Left ventricle myocardium superior (tissue), 1 donor: Measurements from ENCODE around the gene FHAD1. TPM values are rescaled to one million over a fixed set of nuclear protein-coding genes. Genes with fewer than 3 reads are reported as not detected.
"Not testable (repeated sequence)": the region's sequence is repeated elsewhere in the genome, so short reads cannot be mapped to it uniquely, and the experiment has no call there.

Experiments used
- ATAC-seq: fragments of 200-7000 bp; cut with Tn5 transposase; one replicate; pipeline ENCODE4 v1.9.1; 2020; ENCODE audit warnings: mild to moderate bottlenecking, moderate library complexity
- DNase-seq: peaks from one replicate; pipeline ENCODE4 v3.0.0-alpha.2; 2020
- intact Hi-C: fragments of 100-400 bp; cut with micrococcal nuclease; formaldehyde crosslinking; loops from one replicate; pipeline ENCODE4 v1.11.0; 2022
- total RNA-seq: library from RNA; stranded (reverse); fragmentation: NEBNext Ultra II Directional; extraction: Animal tissue kit (Norgen Biotek cat#: 25700); gene quantifications from one replicate; pipeline ENCODE4 v1.2.1, GENCODE V29; 2021
- donor health status: DM: no; HTN: yes; CAD: no; lungs with severe emphysema.

The FHAD1 gene
- total RNA-seq, 1 donor from 2014 or later: not detected

DNA sequence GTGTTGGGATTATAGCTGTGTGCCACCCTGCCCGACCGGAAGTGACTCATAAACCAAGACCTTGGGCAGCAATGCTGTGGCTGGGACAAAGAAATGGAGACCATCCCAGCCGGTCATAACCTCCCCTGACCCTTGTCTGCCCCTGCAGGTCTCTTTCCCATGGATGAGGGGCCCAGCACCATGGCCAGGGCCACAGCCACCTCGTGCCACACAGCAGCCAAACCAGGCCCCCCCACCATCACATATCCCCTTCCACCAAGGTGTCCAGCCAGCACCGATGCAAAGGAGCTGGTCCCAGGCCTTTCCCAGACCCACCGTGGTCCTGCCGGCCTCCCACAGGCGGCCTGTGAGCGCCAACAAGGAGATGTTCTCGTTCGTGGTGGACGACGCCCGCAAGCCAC is 42.2 kb downstream of the FHAD1 start:
- ATAC-seq: no peak
- no peak for DNase-seq
- intact Hi-C loops: no loop called here

DNA sequence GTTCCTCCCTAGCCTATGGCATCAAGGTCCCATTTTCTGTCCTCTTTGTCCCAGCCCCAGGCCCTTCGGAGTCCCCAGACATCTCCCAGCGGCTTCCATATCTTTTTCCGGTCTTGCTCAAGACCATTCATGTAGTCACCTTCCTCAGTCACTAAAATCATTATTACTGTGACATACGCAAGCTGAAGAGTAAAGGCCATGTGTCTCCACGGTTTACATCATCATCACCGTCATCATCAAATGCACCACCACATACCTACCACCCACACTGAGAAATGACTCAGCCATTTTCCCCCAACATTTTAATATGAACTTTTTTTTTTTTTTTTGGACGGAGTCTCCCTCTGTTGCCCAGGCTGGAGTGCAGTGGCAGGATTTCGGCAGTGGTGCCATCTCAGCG is 43.4 kb downstream of the FHAD1 start:
- no peak for DNase-seq
- no peak for ATAC-seq
- intact Hi-C loops: no loop called here

DNA sequence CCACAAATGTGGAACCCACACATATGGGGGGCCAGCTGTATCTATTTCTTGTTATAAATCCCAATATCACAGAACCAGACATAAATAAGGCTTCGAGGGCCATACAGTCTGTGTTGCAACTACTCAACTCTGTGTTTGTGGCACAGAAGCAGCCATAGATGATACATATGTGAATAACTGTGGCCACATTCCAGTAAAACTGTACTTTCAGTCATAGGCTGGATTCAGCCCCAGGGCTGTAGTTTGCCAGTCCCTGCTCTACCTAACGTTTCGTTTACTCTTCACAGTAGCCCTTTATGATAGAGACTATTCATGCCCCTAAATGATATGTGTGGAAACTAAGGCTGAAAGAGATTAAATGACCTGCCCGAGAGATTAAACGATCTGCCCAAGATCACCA is 48.7 kb downstream of the FHAD1 start:
- no peak for DNase-seq
- no peak for ATAC-seq
- intact Hi-C loops: no loop called here

DNA sequence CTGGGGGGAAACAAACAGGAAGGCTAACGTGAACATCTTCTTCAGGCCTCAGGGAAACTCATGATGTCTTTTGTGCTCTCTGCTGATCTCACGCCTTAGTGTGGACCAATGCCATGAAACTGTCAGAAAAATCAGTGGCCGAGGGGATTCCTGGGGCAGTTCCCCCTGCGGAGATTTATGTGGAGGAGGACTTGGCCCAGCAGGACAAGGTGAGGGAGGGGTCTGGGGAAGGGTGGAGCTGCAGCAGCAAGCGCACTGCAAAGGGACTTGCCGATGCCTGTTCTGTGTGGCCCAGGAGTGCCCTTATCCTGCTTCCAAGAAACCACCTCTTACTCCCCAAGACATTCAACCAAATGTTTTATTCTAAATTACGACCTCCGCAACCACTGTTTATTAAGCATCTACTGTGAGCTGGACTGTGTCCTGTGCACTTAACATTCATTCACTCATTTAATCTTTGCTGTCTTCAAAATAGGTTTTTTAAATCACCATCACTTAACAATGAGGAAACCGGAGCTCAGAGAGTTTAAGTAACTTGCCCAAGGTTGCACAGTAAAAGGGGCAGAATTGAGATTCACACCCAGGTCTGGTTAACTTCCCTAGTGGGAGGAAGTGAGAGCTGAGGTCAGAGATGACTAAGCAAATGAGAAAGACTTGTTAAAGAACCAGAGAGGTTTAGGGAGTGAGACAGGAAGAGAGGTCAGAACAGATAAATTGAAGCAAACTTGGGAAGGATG is 49.7 kb downstream of the FHAD1 start:
- intact Hi-C loops: no loop called here
- ATAC-seq (no peak), DNase-seq (no peak)

DNA sequence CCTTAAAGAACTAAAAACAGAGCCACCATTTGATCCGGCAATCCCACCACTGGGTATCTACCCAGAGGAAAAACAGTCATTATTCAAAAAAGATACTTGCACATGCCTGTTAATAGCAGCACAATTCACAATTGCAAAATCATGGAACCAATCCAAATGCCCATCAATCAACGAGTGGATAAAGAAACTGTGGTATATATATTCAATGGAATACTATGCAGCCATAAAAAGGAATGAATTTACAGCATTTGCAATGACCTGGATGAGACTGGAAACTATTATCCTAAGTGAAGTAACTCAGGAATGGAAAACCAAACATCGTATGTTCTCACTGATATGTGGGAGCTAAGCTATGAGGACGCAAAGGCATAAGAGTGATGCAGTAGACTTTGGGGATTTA is 51.0 kb downstream of the FHAD1 start:
- ATAC-seq, DNase-seq, intact Hi-C loops: not testable (repeated sequence)

DNA sequence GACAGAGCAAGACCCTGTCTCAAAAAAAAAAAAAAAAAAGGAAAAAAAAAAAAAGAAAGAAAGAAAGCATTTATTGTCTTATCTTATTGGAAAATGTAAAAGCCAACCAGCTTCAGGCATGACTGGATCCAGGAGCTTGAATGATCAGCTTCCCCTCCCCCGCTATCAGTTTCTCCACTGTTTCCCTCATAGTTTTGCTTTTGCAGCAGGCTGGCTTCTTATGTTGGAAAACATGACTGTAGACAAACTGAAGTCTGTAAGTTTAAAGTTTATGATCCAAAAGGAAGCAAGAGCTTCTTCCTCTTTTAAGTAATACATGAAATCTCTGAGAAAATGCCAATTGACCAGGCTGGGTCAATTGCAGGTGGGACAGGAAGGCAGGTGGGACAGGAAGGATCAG is 52.2 kb downstream of the FHAD1 start:
- no peak for ATAC-seq
- intact Hi-C loops: no loop called here
- no peak for DNase-seq

DNA sequence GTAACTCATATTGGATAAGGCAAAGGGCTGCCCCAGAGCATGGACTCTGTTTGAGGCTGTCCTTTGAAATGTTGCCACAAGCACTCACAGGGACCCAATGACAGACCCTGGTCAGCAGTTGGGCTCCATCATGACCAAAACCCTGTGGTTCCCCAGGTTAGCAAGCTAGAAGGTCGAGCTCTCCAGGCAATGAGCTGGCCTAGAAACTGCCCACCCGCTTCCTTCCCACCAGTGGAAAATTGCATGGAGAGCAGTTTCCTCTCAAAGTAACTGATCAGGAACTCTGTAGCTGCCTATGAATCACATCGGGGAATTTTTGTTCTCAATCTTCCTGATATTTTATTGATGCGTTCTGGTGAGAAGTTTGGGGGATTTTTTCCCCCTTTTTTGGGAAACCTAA is 52.8 kb downstream of the FHAD1 start:
- ATAC-seq: no peak
- intact Hi-C loops: no loop called here
- DNase-seq: no peak

DNA sequence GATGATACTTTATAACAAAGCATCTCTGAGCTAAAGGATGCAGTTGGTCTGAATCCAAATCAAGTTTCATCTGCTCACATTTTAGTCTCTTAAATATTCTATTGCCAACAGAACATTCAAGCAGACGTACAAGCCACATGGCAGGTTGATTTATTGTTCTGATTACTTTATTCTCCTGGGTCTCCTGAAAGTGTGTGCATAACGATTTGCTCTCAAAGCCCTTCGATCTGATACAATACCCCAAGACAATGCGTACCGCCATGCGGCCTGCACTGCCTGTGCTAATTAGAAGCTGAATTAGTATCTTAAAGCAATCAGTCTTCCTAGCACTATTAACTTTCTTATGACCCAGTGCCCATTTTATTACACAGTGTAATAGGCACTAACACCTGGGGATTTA is 56.9 kb downstream of the FHAD1 start:
- intact Hi-C loops: no loop called here
- no peak for ATAC-seq
- DNase-seq: no peak

DNA sequence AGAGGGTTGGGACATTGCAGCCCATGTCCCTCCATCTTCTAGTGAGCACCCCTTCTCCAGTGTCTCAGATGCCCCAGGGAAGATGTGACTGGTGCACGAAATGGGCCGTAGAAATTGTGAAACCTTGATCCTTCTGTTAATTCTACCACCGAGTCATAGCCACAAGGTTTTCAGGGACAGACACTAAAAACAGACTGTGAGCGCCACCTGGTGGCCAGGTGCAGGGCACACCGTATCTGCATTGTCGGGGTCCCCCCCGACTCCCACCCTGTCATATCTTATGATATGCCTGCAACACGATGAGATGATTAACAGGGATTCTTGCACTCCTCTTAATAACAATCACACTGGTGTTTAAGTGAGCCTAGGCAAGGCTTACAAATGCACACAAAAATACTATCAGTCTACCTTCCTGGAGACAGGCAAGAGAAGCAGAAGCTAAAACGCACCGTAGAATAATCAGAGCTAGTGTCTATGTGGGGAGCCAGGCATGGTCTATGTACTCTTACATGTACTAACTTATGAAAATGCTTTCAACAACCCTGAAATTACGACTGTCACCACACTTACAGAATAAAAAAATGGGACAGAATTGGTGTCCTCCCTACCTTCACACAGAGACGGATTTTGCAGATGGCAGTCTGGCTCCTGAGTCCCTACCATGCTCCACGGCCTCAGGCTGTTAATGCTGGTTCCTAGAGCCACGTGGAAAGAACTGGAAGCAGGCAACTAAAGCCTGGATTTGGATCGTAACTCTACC is 57.9 kb downstream of the FHAD1 start:
- DNase-seq: peak; percentile 78
- ATAC-seq: peak; percentile 68
- intact Hi-C loops: no loop called here

DNA sequence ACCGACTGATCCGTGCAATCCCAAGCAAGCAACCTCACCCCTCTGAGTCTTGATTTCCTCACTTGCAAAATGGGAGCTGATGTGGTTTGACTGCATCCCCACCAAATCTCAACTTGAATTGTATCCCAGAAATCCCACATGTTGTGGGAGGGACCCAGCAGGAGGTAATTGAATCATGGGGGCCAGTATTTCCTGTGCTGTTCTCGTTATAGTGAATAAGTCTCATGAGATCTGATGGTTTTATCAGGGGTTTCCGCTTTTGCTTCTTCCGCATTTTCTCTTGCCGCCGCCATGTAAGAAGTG is 58.4 kb downstream of the FHAD1 start:
- DNase-seq: no peak
- intact Hi-C loops: no loop called here
- no peak for ATAC-seq

DNA sequence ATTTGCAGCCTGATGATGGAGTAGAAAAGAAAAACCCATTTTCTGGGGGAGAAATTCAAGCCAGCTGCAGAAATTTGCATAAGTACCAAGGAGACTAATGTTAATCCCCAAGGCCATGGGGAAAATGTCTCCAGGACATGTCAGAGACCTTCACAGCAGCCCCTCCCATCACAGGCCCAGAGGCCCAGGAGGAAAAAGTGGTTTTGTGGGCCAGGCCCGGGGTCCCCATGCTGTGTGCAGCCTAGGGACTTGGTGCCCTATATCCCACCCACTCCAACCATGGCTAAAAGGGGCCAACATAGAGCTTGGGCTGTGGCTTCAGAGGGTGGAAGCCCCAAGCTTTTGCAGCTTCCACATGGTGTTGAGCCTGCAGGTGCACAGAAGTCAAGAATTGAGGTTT is 59.3 kb downstream of the FHAD1 start:
- DNase-seq, ATAC-seq, intact Hi-C loops: not testable (repeated sequence)

DNA sequence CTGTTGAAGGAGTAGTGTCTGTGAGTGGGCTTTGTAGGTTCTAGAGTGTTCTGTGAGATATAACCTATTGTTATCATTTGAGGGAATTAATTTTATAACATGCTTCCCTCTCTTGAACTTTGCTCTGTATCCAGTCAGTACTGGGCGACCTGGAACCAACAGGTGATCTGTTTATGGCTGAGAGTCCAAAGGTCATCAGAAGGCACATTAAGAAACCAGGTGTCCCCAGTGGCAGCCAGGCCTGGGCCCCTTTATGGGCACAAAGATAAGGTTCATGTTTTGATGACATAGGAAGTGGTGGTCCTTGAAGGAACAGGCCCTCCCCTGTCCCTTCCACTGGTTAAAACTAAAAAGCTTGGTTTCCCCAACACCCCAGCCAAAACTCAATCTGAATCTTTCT is 61.1 kb downstream of the FHAD1 start:
- intact Hi-C loops: no loop called here
- ATAC-seq (no peak), DNase-seq (no peak)

DNA sequence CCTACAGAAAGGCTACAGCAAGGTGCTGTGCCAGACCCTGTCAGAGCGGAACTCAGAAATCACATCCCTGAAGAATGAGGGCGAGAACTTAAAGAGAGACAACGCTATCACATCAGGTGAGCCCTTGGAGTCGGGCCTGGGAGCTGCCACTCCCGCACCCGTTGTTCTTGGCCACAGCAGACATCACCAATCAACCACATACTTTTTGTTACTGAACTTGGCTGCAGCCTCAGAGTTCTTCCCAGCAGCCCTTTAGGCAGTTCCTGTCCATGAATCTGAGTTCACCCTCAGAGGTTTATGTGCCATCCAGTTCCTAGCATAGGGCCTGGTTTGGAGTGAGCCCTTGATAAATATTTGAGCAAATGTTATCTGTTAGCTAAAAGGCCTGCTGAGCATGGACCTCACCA is 61.6 kb downstream of the FHAD1 start:
- ATAC-seq (no peak), DNase-seq (no peak)
- intact Hi-C loops: no loop called here

DNA sequence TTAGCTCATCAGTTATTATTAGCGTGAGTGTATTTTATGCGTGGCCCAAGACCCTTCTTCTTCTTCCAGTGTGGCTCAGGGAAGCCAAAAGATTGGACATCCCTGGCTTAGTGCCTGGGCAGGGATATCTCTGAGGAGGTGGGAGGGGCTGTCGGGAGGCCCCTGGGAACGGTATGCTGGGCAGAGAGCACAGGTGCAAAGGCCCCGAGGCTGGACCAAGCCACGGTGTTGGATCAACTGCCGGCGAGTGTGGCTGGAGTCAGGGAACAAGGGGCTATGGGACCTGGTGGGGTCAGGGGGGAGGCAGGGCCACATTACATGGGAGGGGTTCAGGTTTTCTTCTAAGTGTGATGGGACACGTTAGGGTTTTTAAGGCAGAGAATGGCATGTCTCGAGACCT is 62.7 kb downstream of the FHAD1 start:
- ATAC-seq: no peak
- DNase-seq: no peak
- intact Hi-C loops: no loop called here

DNA sequence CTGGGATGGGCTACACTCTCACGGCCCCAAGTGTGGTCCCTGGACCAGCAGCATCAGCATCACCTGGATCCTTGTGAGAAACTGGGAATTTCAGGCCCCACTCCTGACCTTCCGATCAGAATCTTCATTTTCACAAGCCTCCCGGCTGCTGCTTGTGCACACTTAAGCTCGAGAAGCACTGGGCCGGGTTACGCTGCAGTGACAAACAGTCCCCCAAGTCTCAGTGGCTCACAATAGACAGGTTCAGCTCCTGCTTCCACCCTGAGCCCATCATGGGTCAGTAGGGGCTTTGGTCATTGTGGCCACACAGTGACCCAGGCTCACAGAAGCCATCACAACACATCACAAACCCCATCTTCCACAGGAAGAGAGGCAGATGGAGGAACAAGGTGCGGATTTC is 63.5 kb downstream of the FHAD1 start:
- ATAC-seq: no peak
- intact Hi-C loops: no loop called here
- no peak for DNase-seq

DNA sequence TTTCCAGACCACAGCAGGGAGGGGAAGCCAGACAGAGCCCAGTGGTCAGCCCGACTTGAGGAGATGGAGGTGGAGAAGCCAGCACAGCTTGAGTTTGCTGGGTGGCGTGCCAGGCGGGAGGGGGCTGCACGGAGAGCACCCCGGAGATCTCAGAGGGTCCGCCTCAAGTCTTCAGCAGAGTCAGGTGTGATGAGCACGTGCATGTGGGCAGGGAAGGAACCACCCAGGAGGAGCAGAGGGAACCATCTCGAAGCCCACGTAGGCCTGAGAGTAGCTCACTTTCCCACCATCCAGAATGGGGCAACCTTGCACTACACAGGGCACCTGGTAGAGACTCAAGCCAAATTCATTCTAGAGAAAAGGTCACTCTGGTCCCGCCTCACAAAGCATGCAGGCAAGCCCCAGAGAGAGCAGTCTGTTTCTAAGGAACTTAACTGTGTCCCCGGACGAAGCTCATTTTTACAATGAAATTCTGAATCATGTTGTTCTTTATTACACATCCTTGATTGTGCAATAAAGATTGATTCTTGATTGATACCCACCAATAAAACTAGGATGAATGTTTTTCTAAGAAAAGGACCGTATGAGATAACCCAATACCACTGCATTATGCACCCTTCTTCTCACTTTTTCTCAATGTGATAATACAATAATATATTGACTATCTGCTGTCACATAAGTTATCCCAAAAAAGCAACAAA is 64.2 kb downstream of the FHAD1 start:
- intact Hi-C loops: no loop called here
- DNase-seq (no peak), ATAC-seq (no peak)

DNA sequence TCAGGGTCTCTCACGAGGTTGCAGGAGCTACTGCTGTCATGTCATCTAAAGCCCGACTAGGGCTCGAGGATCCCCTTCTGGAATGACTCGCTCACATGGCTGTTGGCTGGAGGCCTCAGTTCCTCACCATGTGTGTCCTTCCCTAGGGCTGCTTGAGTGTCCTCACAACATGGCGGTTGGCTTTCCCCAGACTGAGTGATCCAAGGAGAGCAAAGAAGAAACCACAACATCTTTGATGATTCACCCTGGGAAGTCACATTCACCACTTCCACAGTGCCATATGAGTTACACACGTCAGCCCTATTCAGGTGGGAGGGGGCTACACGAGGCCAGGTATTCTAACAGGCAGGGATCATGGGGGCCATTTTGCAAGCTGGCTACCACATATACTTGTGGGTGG is 64.9 kb downstream of the FHAD1 start:
- no peak for DNase-seq
- ATAC-seq: no peak
- intact Hi-C loops: no loop called here

DNA sequence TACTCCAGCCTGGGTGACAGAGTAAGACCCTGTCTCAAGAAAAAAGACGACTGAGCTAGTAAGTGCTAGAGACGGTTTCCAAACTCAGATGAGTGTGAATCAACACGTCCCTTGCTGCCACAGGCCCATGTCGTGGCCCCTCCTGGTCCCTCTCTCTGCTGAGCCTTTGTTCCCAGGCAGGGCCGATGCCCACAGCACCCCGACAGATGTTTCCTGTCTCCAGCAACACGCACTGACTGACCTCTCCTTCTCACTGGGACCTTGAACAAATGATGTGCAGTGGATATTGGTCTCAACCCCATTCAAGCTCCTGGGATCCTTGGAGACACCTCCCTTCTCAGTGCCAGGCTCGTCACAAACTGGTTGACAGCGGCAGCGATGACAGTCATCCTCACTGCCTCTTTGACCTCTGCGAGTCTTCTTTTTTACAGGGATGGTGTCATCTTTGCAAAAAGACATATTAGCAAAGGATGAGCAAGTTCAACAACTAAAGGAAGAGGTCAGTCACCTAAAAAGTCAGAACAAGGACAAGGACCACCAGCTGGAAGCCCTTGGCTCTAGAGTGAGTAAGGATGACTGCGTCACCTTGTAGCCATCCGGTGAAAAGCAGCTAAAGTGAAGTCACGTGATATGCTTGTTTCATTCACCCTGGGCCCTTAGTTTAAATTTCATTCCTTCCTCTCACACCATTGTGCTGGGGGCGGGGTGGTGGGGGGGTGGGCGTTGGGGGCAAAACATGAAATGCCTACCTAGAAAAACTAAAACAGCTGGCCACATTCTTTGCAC is 65.8 kb downstream of the FHAD1 start:
- DNase-seq: no peak
- ATAC-seq: no peak
- intact Hi-C loops: no loop called here

DNA sequence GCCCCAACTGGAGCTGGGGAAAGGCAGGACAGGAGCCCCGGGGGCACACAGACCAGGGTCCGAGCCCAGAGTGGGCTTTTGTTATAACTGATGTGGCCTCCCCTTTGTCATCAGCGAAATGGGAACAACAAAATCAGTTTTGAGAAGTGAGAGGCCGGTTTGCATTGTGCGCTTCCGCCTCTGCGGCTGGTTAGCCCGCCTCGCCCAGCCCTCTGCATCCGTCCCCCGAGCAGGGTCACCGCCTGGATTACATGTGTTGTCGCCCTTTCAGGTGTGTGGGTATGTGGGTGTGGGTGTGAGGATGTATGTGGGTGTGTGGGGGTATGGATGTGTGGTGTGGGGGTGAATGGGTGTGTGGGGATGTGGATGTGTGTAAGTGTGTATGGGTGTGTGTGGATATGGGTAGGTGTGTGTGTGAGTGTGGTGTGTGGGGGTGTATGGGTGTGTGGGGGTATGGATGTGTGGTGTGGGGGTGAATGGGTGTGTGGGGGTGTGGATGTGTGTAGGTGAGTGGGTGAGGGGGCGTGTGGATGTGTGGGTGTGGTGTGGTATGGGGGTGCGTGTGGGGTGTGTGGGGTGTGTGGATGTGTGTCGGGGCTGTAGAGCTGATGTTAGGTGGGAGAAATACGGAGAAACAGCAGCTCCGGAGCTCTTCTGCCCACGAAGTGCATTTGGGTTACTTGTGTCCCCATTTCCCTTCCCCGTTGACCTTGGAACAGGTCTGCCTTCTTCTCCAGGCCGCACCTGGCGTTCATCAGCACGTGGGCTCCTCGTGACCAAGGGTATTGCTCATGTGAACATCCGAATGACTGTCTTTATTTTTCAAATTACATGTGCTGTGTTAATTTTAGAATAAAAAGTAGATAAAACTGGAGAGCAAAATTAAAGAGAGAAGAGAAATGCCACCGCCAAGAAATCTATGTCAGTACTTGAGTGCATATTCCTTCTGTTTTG is 67.6 kb downstream of the FHAD1 start:
- DNase-seq (no peak), ATAC-seq (no peak)
- intact Hi-C loops: no loop called here
